Activated CD8-positive, alpha-beta T cell treated with anti-CD3 and anti-CD28 coated beads for 36 hours (primary cell): ENCODE data around the gene DCUN1D2. TPM values are rescaled to one million over a fixed set of nuclear protein-coding genes. Genes with fewer than 3 reads are reported as not detected.

Source experiments
- ATAC-seq: fragments of 200-7000 bp; cut with Tn5 transposase; one replicate; pipeline ENCODE4 v1.10.0; 2021; ENCODE audit warnings: mild to moderate bottlenecking, moderate library complexity
- CTCF ChIA-PET: fragments of 350-600 bp; sonication (Branson Sonifier 250); formaldehyde crosslinking; loops from one replicate; lab custom pipeline; 2021; ENCODE audit warnings: antibody characterized with exemption; lab: Charles Lee
- POLR2A ChIA-PET: fragments of 350-600 bp; sonication (Branson Sonifier 250); formaldehyde crosslinking; loops from one replicate; lab custom pipeline; 2021; ENCODE audit warnings: antibody characterized with exemption; lab: Charles Lee
- DNase-seq: peaks from one replicate; pipeline ENCODE4 v3.0.0-alpha.2; 2020
- H3K27ac Mint-ChIP-seq: one replicate; pipeline ENCODE4 v1.8.0; 2021; ENCODE audit warnings: mild to moderate bottlenecking, mixed read lengths
- H3K27me3 Mint-ChIP-seq: one replicate; pipeline ENCODE4 v1.8.0; 2021; ENCODE audit warnings: mixed read lengths
- H3K36me3 Mint-ChIP-seq: one replicate; pipeline ENCODE4 v1.8.0; 2021; ENCODE audit warnings: low read depth, mixed read lengths
- H3K4me1 Mint-ChIP-seq: one replicate; pipeline ENCODE4 v1.8.0; 2021; ENCODE audit warnings: low read depth, mixed read lengths
- H3K4me3 Mint-ChIP-seq: one replicate; pipeline ENCODE4 v1.8.0; 2021; ENCODE audit warnings: mild to moderate bottlenecking, moderate library complexity, mixed read lengths
- H3K9me3 Mint-ChIP-seq: one replicate; pipeline ENCODE4 v1.8.0; 2021; ENCODE audit warnings: mixed read lengths
- CTCF ChIP-seq: fragments of 200-600 bp; IDR thresholded peaks from one replicate; pipeline ENCODE4 v1.8.0; 2022; ENCODE audit warnings: antibody characterized with exemption, mild to moderate bottlenecking
- intact Hi-C: fragments of 100-400 bp; cut with micrococcal nuclease; formaldehyde crosslinking; loops from one replicate; pipeline ENCODE4 v1.10.0; 2022
- total RNA-seq, 2 experiments: library from RNA; stranded (reverse); gene quantifications; one replicate each; pipeline ENCODE4 v1.2.3, GENCODE V29; 2021

DCUN1D2 gene
- total RNA-seq, 2 experiments from 2014 or later = 13.4 to 14.7 TPM

GRCh38 chr13:113422807-113423519, 67.5 kb downstream of the DCUN1D2 start:
- Mint-ChIP-seq H3K4me3 (no peak overlapping the region), H3K36me3 (no peaks in the 10 kb centered on the region), H3K27me3 (no peaks in the 10 kb centered on the region), H3K9me3 (no peaks in the 10 kb centered on the region), H3K27ac (no peak overlapping the region), H3K4me1 (no peaks in the 10 kb centered on the region)
- no peak for TF ChIP-seq CTCF
- ATAC-seq (no peak), DNase-seq (no peak)
- POLR2A ChIA-PET = no interaction called here
- intact Hi-C loops = no loop called here
- CTCF ChIA-PET = no interaction called here

GRCh38 chr13:113421673-113422270, 68.7 kb downstream of the DCUN1D2 start:
- Mint-ChIP-seq H3K27ac (no peak overlapping the region), H3K9me3 (no peaks in the 10 kb centered on the region), H3K36me3 (no peaks in the 10 kb centered on the region), H3K4me3 (no peak overlapping the region), H3K4me1 (no peaks in the 10 kb centered on the region), H3K27me3 (no peaks in the 10 kb centered on the region)
- DNase-seq (no peak), ATAC-seq (no peak)
- CTCF ChIA-PET = no interaction called here
- POLR2A ChIA-PET = no interaction called here
- no peak for TF ChIP-seq CTCF
- intact Hi-C loops = no loop called here

- ATAC-seq (no peak), DNase-seq (no peak)
- no peak for TF ChIP-seq CTCF
- no peaks in the 10 kb centered on the region for H3K4me1 Mint-ChIP-seq
- ChIA-PET POLR2A (no interaction called here), CTCF (no interaction called here)
- H3K9me3 Mint-ChIP-seq = no peaks in the 10 kb centered on the region
- no peak overlapping the region for H3K27ac Mint-ChIP-seq
- H3K36me3 Mint-ChIP-seq = no peaks in the 10 kb centered on the region
- H3K4me3 Mint-ChIP-seq = no peak overlapping the region
- intact Hi-C loops = no loop called here
- H3K27me3 Mint-ChIP-seq = no peaks in the 10 kb centered on the region
Measured at GRCh38 chr13:113420833-113421600, 69.5 kb downstream of the DCUN1D2 start.

- CTCF ChIA-PET = no interaction called here
- POLR2A ChIA-PET = no interaction called here
Measured at GRCh38 chr13:113420232-113420631, 70.3 kb downstream of the DCUN1D2 start.

More at GRCh38 chr13:113420232-113420631, 70.3 kb downstream of the DCUN1D2 start:
- no peaks in the 10 kb centered on the region for H3K27me3 Mint-ChIP-seq
- TF ChIP-seq CTCF = no peak
- H3K27ac Mint-ChIP-seq = no peak overlapping the region
- H3K9me3 Mint-ChIP-seq = no peaks in the 10 kb centered on the region
- H3K4me1 Mint-ChIP-seq = no peaks in the 10 kb centered on the region
- H3K4me3 Mint-ChIP-seq = no peak overlapping the region
- H3K36me3 Mint-ChIP-seq = no peaks in the 10 kb centered on the region
- intact Hi-C loops = no loop called here
- ATAC-seq (no peak), DNase-seq (no peak)
